GM23338 (cell line): ENCODE measurements around the gene PFKFB2.

Experiments used
- EZH2phosphoT487 ChIP-seq: fragments of 200-600 bp; sonication (generic); IDR thresholded peaks from one replicate; pipeline ENCODE4 v1.8.1; 2018; ENCODE audit warnings: antibody characterized with exemption; ENCODE audit not compliant: unreplicated experiment
- NANOG ChIP-seq: IDR thresholded peaks from 2 replicates; pipeline ENCODE4 v1.6.1; 2016; ENCODE audit warnings: antibody characterized with exemption, borderline replicate concordance
- POLR2AphosphoS5 ChIP-seq: IDR thresholded peaks from 2 replicates; pipeline ENCODE4 v1.6.1; 2016; ENCODE audit warnings: antibody characterized with exemption, low read depth
- TF ChIP-seq, protein P1 (sequence below), 2 experiments: fragments of 200-600 bp in 1 of 2; sonication (generic) in 1 of 2; conservative IDR thresholded peaks; 2 replicates each; pipeline versions ENCODE4 v1.5.1 to v1.6.1; 2016 to 2017; ENCODE audit warnings: antibody characterized with exemption in 2 of 2, low read depth in 2 of 2, mild to moderate bottlenecking in 2 of 2, moderate library complexity in 1 of 2

DNA sequence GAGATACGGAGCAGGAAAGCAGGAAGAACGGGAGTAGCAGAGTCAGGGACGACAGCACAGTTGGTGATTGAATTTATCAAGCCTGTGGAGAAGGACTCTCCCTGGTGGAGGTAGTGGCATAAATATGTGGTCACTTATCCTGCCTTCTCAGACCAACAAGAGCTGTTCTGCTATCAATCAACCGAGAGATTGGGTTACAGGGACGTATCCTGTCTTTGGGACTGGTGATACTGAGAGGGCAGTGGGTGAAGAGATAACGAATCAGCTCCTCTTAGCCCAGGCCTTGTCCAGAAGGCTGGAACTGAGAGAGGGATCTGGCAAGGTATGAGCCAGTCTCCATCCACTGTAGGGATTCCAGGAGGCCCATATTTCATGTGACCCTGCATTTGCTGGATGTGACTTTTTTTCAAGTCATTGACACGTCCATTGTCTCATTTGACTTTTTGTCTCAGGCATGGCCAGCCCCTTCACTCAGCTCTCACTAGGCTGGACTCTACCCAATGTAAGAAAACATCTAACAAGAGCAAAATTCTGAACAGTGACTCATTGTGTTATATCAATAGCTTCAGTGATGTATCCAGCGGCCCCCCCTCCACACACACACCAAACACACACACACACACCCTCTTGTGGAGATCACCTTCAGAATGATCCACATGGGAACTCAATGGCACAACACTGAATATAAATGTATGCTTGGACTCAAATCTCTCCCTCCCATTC, 31.8 kb upstream of the PFKFB2 start:
- TF ChIP-seq EZH2phosphoT487 (no peak), POLR2AphosphoS5 (no peak), NANOG (no peak)
- TF ChIP-seq, protein P1, sequence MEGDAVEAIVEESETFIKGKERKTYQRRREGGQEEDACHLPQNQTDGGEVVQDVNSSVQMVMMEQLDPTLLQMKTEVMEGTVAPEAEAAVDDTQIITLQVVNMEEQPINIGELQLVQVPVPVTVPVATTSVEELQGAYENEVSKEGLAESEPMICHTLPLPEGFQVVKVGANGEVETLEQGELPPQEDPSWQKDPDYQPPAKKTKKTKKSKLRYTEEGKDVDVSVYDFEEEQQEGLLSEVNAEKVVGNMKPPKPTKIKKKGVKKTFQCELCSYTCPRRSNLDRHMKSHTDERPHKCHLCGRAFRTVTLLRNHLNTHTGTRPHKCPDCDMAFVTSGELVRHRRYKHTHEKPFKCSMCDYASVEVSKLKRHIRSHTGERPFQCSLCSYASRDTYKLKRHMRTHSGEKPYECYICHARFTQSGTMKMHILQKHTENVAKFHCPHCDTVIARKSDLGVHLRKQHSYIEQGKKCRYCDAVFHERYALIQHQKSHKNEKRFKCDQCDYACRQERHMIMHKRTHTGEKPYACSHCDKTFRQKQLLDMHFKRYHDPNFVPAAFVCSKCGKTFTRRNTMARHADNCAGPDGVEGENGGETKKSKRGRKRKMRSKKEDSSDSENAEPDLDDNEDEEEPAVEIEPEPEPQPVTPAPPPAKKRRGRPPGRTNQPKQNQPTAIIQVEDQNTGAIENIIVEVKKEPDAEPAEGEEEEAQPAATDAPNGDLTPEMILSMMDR (conservative IDR thresholded peaks at IDR 0.05; ENCODE audit: low read depth in 2 of 2): no peak
